H1 (cell line): ENCODE measurements around the gene DERL2. TPM values are rescaled to one million over a fixed set of nuclear protein-coding genes. Genes with fewer than 3 reads are reported as not detected.

Source experiments
- CTCF ChIA-PET: fragments of 300-600 bp; sonication (Branson Sonifier 250); formaldehyde crosslinking; loops from one replicate; lab custom pipeline; 2021; ENCODE audit not compliant: partially characterized antibody; lab: Charles Lee
- POLR2A ChIA-PET: fragments of 300-600 bp; sonication (Branson Sonifier 250); formaldehyde crosslinking; loops from one replicate; lab custom pipeline; 2021; ENCODE audit warnings: inconsistent platforms; ENCODE audit not compliant: partially characterized antibody; lab: Charles Lee
- DNase-seq, 2 experiments: peaks; one replicate each; pipeline versions ENCODE4 v3.0.0 to v3.0.0-alpha.2; 2010 to 2022; ENCODE audit warnings: low spot score in 2 of 2, low read depth in 1 of 2, mixed read lengths in 1 of 2
- FAIRE-seq: peaks from 2 replicates; lab custom pipeline; 2011; peaks lifted over from hg19 to GRCh38; lab: Jason Lieb, UNC
- H2AFZ ChIP-seq: 2 replicates; pipeline ENCODE4 v1.8.1; 2012; ENCODE audit warnings: low read length, inconsistent platforms
- H2AK5ac ChIP-seq: 2 replicates; pipeline ENCODE4 v1.6.1; 2013; ENCODE audit warnings: low read depth, low read length
- H2BK120ac ChIP-seq: replicated peaks from 2 replicates; pipeline ENCODE3; 2013; ENCODE audit warnings: low read depth, low read length, inconsistent platforms
- H2BK12ac ChIP-seq: 2 replicates; pipeline ENCODE4 v1.6.1; 2013; ENCODE audit warnings: low read depth, low read length
- H2BK15ac ChIP-seq: 2 replicates; pipeline ENCODE4 v1.6.1; 2013; ENCODE audit warnings: low read length
- H2BK20ac ChIP-seq: 2 replicates; pipeline ENCODE4 v1.6.1; 2013; ENCODE audit warnings: low read length
- H2BK5ac ChIP-seq: 2 replicates; pipeline ENCODE4 v1.6.1; 2013; ENCODE audit warnings: low read depth, low read length
- H3K14ac ChIP-seq: 2 replicates; pipeline ENCODE4 v1.6.1; 2013; ENCODE audit warnings: inconsistent platforms; ENCODE audit not compliant: insufficient read length
- H3K18ac ChIP-seq: 2 replicates; pipeline ENCODE4 v1.6.1; 2013; ENCODE audit warnings: low read length; ENCODE audit errors: extremely low read depth
- H3K23ac ChIP-seq: 2 replicates; pipeline ENCODE4 v1.6.1; 2013; ENCODE audit warnings: inconsistent platforms; ENCODE audit not compliant: insufficient read length
- H3K23me2 ChIP-seq: 2 replicates; pipeline ENCODE4 v1.6.1; 2013; ENCODE audit warnings: low read depth, low read length
- H3K27ac ChIP-seq: 2 replicates; pipeline ENCODE4 v1.6.1; 2011; ENCODE audit warnings: low read depth, low read length, inconsistent platforms
- H3K27me3 ChIP-seq, 4 experiments: replicated peaks in 1 of 4; 1 replicate in 1 of 4; 2 replicates in 3 of 4; pipeline versions ENCODE4 v1.6.1 to v1.8.1; 2011 to 2013; ENCODE audit warnings: low read length in 3 of 4, mild to moderate bottlenecking in 3 of 4, inconsistent platforms in 2 of 4, mixed read lengths in 2 of 4, moderate library complexity in 1 of 4; ENCODE audit not compliant: control insufficient read depth in 3 of 4, insufficient read depth in 3 of 4; ENCODE audit errors: extremely low read depth in 1 of 4
- H3K36me3 ChIP-seq, 4 experiments: 2 replicates each; pipeline versions ENCODE4 v1.6.1 to v1.8.1; 2011 to 2013; ENCODE audit warnings: mild to moderate bottlenecking in 4 of 4, low read length in 3 of 4, moderate library complexity in 2 of 4, control low read depth in 1 of 4, inconsistent platforms in 1 of 4; ENCODE audit not compliant: insufficient read depth in 4 of 4, control insufficient read depth in 2 of 4
- H3K4ac ChIP-seq: replicated peaks from 2 replicates; pipeline ENCODE3; 2013; ENCODE audit warnings: low read length, low read depth, mixed read lengths, inconsistent platforms; ENCODE audit not compliant: insufficient read length
- H3K4me1 ChIP-seq, 4 experiments: replicated peaks in 1 of 4; 1 replicate in 1 of 4; 2 replicates in 3 of 4; pipeline versions ENCODE4 v1.6.1 to v1.8.1; 2011 to 2013; ENCODE audit warnings: low read length in 3 of 4, inconsistent platforms in 2 of 4, mixed read lengths in 1 of 4; ENCODE audit not compliant: insufficient read depth in 4 of 4, control insufficient read depth in 3 of 4
- H3K4me2 ChIP-seq, 2 experiments: 2 replicates each; pipeline versions ENCODE4 v1.6.1 to v1.8.1; 2011 to 2013; ENCODE audit warnings: low read depth in 2 of 2, low read length in 2 of 2, control low read depth in 1 of 2, inconsistent platforms in 1 of 2, mild to moderate bottlenecking in 1 of 2; ENCODE audit not compliant: insufficient read depth in 1 of 2
- H3K4me3 ChIP-seq, 4 experiments: fragments of 200-600, 300-600 bp in 1 of 4; sonication (generic), shearing (Covaris generic), sonication (Bioruptor Twin) in 1 of 4; 2 replicates each; pipeline versions ENCODE4 v1.5.1 to v1.8.1; 2011 to 2016; ENCODE audit warnings: low read length in 4 of 4, low read depth in 3 of 4, control low read depth in 2 of 4, inconsistent platforms in 2 of 4, mild to moderate bottlenecking in 2 of 4, mixed read lengths in 1 of 4, moderate library complexity in 1 of 4; ENCODE audit not compliant: insufficient read depth in 2 of 4; ENCODE audit errors: extremely low read depth in 1 of 4
- H3K56ac ChIP-seq: replicated peaks from 2 replicates; pipeline ENCODE3; 2013; ENCODE audit warnings: low read depth, mild to moderate bottlenecking, mixed read lengths, low read length, inconsistent platforms; ENCODE audit not compliant: insufficient read length
- H3K79me1 ChIP-seq: 2 replicates; pipeline ENCODE4 v1.6.1; 2013; ENCODE audit warnings: low read depth, low read length, control low read depth
- H3K79me2 ChIP-seq, 2 experiments: 2 replicates each; pipeline versions ENCODE4 v1.6.1 to v1.8.1; 2012 to 2013; ENCODE audit warnings: low read length in 2 of 2, mild to moderate bottlenecking in 2 of 2, inconsistent platforms in 1 of 2; ENCODE audit not compliant: insufficient read depth in 2 of 2, control insufficient read depth in 1 of 2
- H3K9ac ChIP-seq, 4 experiments: replicated peaks in 1 of 4; 1 replicate in 1 of 4; 2 replicates in 3 of 4; pipeline versions ENCODE4 v1.6.1 to v1.8.1; 2011 to 2013; ENCODE audit warnings: low read depth in 3 of 4, low read length in 3 of 4, control low read depth in 2 of 4, mild to moderate bottlenecking in 2 of 4, moderate library complexity in 2 of 4, inconsistent platforms in 1 of 4; ENCODE audit errors: extremely low read depth in 1 of 4
- H3K9me3 ChIP-seq, 2 experiments: 2 replicates each; pipeline versions ENCODE4 v1.6.1 to v1.8.1; 2012 to 2013; ENCODE audit warnings: mild to moderate bottlenecking in 2 of 2, moderate library complexity in 2 of 2, control low read depth in 1 of 2, inconsistent platforms in 1 of 2, low read depth in 1 of 2, low read length in 1 of 2, mixed read lengths in 1 of 2; ENCODE audit not compliant: insufficient read depth in 2 of 2
- H4K20me1 ChIP-seq, 2 experiments: replicated peaks in 1 of 2; 2 replicates each; pipeline versions ENCODE3 to v1.8.1; 2011 to 2013; ENCODE audit warnings: inconsistent platforms in 2 of 2, low read length in 2 of 2, mild to moderate bottlenecking in 1 of 2; ENCODE audit not compliant: insufficient read depth in 2 of 2, control insufficient read depth in 1 of 2
- H4K5ac ChIP-seq: 2 replicates; pipeline ENCODE4 v1.6.1; 2013; ENCODE audit warnings: low read length, low read depth, mixed read lengths, inconsistent platforms; ENCODE audit not compliant: insufficient read length
- H4K8ac ChIP-seq: 2 replicates; pipeline ENCODE4 v1.8.0; 2013; ENCODE audit warnings: mild to moderate bottlenecking, moderate library complexity, low read length, inconsistent platforms; ENCODE audit not compliant: insufficient read depth; ENCODE audit errors: extremely low read depth
- H4K91ac ChIP-seq: replicated peaks from 2 replicates; pipeline ENCODE3; 2013; ENCODE audit warnings: low read length, mixed read lengths, inconsistent platforms; ENCODE audit not compliant: insufficient read length
- CHD2 ChIP-seq: IDR thresholded peaks from 2 replicates; pipeline ENCODE4 v1.6.1; 2012; ENCODE audit warnings: low read length, improper control_type of control experiment
- CREB1 ChIP-seq: IDR thresholded peaks from 2 replicates; pipeline ENCODE4 v1.6.1; 2012; ENCODE audit warnings: inconsistent platforms
- CTBP2 ChIP-seq: IDR thresholded peaks from 2 replicates; pipeline ENCODE4 v1.7.0; 2011; ENCODE audit warnings: borderline replicate concordance, mild to moderate bottlenecking, moderate library complexity, mixed read lengths, low read length; ENCODE audit not compliant: insufficient read depth, insufficient read length
- EP300 ChIP-seq, 2 experiments: IDR thresholded peaks; 1 replicate in 1 of 2; 2 replicates in 1 of 2; pipeline ENCODE4 v1.6.1; 2011 to 2012; ENCODE audit warnings: low read depth in 2 of 2, low read length in 2 of 2, mild to moderate bottlenecking in 2 of 2, borderline replicate concordance in 1 of 2, inconsistent platforms in 1 of 2, moderate library complexity in 1 of 2
- EZH2 ChIP-seq: fragments of 200-600 bp; sonication (generic); IDR thresholded peaks from 2 replicates; pipeline ENCODE4 v1.7.1; 2012; ENCODE audit warnings: low read depth, mild to moderate bottlenecking, moderate library complexity, low read length, inconsistent platforms; ENCODE audit not compliant: severe bottlenecking
- GABPA ChIP-seq: IDR thresholded peaks from 2 replicates; pipeline ENCODE4 v1.6.1; 2011; ENCODE audit warnings: mild to moderate bottlenecking, low read length, moderate library complexity, borderline replicate concordance; ENCODE audit not compliant: insufficient read depth
- JUN ChIP-seq: IDR thresholded peaks from 2 replicates; pipeline ENCODE4 v1.6.1; 2011; ENCODE audit warnings: low read depth, mild to moderate bottlenecking, improper control_type of control experiment, low read length
- POU5F1 ChIP-seq: IDR thresholded peaks from 2 replicates; pipeline ENCODE4 v1.6.1; 2011; ENCODE audit warnings: low read depth, mild to moderate bottlenecking, low read length, moderate library complexity
- RBBP5 ChIP-seq: IDR thresholded peaks from 2 replicates; pipeline ENCODE4 v1.7.1; 2012; ENCODE audit warnings: low read depth, mild to moderate bottlenecking, inconsistent platforms, low read length, moderate library complexity, borderline replicate concordance
- SIN3A ChIP-seq, 2 experiments: IDR thresholded peaks in 1 of 2; conservative IDR thresholded peaks in 1 of 2; 2 replicates each; pipeline ENCODE4 v1.6.1; 2011 to 2012; ENCODE audit warnings: low read length in 2 of 2, improper control_type of control experiment in 1 of 2, low read depth in 1 of 2, mild to moderate bottlenecking in 1 of 2
- TBP ChIP-seq: IDR thresholded peaks from 2 replicates; pipeline ENCODE4 v1.6.1; 2011; ENCODE audit warnings: low read depth, low read length, improper control_type of control experiment
- USF2 ChIP-seq: IDR thresholded peaks from 2 replicates; pipeline ENCODE4 v1.6.1; 2011; ENCODE audit warnings: low read length, improper control_type of control experiment
- YY1 ChIP-seq: IDR thresholded peaks from 2 replicates; pipeline ENCODE4 v1.6.1; 2011; ENCODE audit warnings: low read depth, mild to moderate bottlenecking, low read length
- WGBS, 2 experiments: shearing (Covaris generic) in 1 of 2; methylation state at CpG; one replicate each; pipeline versions ENCODE4 v1.1.6 to v1.1.7; 2013 to 2015; ENCODE audit warnings: low lambda C conversion rate in 2 of 2, mixed read lengths in 2 of 2, inconsistent platforms in 1 of 2, low coverage in 1 of 2, missing lambda C conversion rate in 1 of 2; ENCODE audit not compliant: insufficient replicate concordance in 2 of 2, insufficient coverage in 1 of 2, insufficient read length in 1 of 2; ENCODE audit errors: extremely low coverage in 1 of 2, missing lambda C conversion rate in 1 of 2; 5-methylcytosine and 5-hydroxymethylcytosine counted together
- polyA plus RNA-seq, 7 experiments: library from polyadenylated mRNA; depleted of rRNA in 3 of 7; stranded (reverse) in 5 of 7; unstranded in 2 of 7; fragments of >200 nt in 5 of 7; fragments of 200-250 nt in 2 of 7; gene quantifications; 1 replicate in 5 of 7; 2 replicates in 1 of 7; 4 replicates in 1 of 7; pipeline versions ENCODE4 v1.2.1 to v1.2.3, GENCODE V29; 2011 to 2013; ENCODE audit warnings: missing spikeins in 2 of 7, mixed read lengths in 2 of 7
- total RNA-seq: library from RNA; stranded (reverse); fragmentation: NEBNext Ultra II Directional; extraction: Animal tissue kit (Norgen Biotek cat#: 25700); gene quantifications from 2 replicates; pipeline ENCODE4 v1.2.1, GENCODE V29; 2021

Gene DERL2
- total and polyA plus RNA-seq, 2 of the 8 experiments (the other 6 are each of a cell fraction or from before 2014, with no cell fraction given) = 55.3 to 58.4 TPM

DNA sequence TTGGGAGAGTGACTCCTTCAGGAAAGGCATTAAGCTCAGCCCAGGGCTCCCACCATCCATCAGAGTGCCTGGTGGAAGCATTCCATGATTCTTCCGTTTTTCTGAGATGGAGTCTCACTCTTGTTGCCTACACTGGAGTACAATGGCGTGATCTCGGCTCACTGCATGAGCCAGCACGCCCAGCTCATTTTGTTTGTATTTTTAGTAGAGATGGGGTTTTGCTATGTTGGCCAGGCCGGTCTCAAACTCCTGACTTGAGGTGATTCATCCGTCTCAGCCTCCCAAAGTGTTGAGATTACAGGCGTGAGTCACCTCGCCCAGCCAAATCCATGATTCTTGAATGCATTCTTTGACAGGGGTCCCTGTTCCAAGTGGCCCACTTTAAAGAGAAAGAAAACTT is 23.5 kb upstream of the DERL2 start:
- no peak overlapping the region for H3K4ac ChIP-seq
- H3K4me1 ChIP-seq = peaks cover 0 to 3% (median 0%) of the 10 kb centered on the region in 4 experiments; a peak in 1 of 7 replicates
- no peaks in the 10 kb centered on the region for H3K36me3 ChIP-seq
- H2BK120ac ChIP-seq = no peak overlapping the region
- no peak overlapping the region; a peak in 1 of 7 replicates for H3K9ac ChIP-seq
- H4K5ac ChIP-seq = no peak overlapping the region
- H3K18ac ChIP-seq = no peak overlapping the region
- no peak overlapping the region for H2AK5ac ChIP-seq
- H2BK20ac ChIP-seq = no peak overlapping the region
- WGBS, 2 experiments = 81% methylated on average over 8 of the region's 8 CpGs; no CpG with 5 or more reads in 1 of the 2 experiments
- ChIA-PET CTCF (no interaction called here), POLR2A (interaction anchor here (0.9 kb wide), 1 partner anchor 8 kb away, joined by 3 read pairs; a partner anchor contains a TSS)
- no peaks in the 10 kb centered on the region; a peak in 1 of 7 replicates for H3K27me3 ChIP-seq
- no peak overlapping the region for H2BK5ac ChIP-seq
- no peak overlapping the region for H3K14ac ChIP-seq
- H3K9me3 ChIP-seq = no peaks in the 10 kb centered on the region
- H3K79me2 ChIP-seq = no peaks in the 10 kb centered on the region
- no peak overlapping the region for H2AFZ ChIP-seq
- H3K27ac ChIP-seq = no peak overlapping the region
- no peak for DNase-seq
- no peak overlapping the region for H3K56ac ChIP-seq
- H3K4me2 ChIP-seq = no peak overlapping the region
- no peak overlapping the region for H3K4me3 ChIP-seq
- no peaks in the 10 kb centered on the region for H3K79me1 ChIP-seq
- H2BK12ac ChIP-seq = no peak overlapping the region
- no peak overlapping the region for H2BK15ac ChIP-seq
- no peak overlapping the region for H4K91ac ChIP-seq
- no peak overlapping the region for H4K8ac ChIP-seq
- no peaks in the 10 kb centered on the region for H3K23me2 ChIP-seq
- no peak overlapping the region for H3K23ac ChIP-seq
- no peaks in the 10 kb centered on the region for H4K20me1 ChIP-seq
- no peak for FAIRE-seq
- no peak for TF ChIP-seq SIN3A (conservative IDR thresholded peaks at IDR 0.05 in 1 of 2, IDR thresholded peaks at IDR 0.05 in 1 of 2; ENCODE audit: low read depth in 1 of 2, low read length in 2 of 2)
- TF ChIP-seq CREB1 = no peak
- no peak for TF ChIP-seq CTBP2
- no peak for TF ChIP-seq POU5F1
- no peak for TF ChIP-seq TBP
- TF ChIP-seq YY1 = no peak
- no peak for TF ChIP-seq EP300 (IDR thresholded peaks at IDR 0.05; ENCODE audit: borderline replicate concordance in 1 of 2, low read depth in 2 of 2, low read length in 2 of 2)
- no peak for TF ChIP-seq USF2
- no peak for TF ChIP-seq JUN
- TF ChIP-seq GABPA = no peak
- no peak for TF ChIP-seq RBBP5
- TF ChIP-seq CHD2 = no peak
- no peak for TF ChIP-seq EZH2
